ENCODE measurements around the gene MRPL42. TPM values are rescaled to one million over a fixed set of nuclear protein-coding genes. Genes with fewer than 3 reads are reported as not detected.

Gene MRPL42
- total and polyA plus RNA-seq, 2 donors (not counting 1 experiment from before 2014, with no cell fraction given), result 68.0 to 87.3 TPM

GRCh38 chr12:93461503-93461902 lies 5.8 kb upstream of the MRPL42 start:
- H3K4me3 ChIP-seq (replicated peaks in 1 of 4; ENCODE audit: control extremely low read depth in 1 of 4, insufficient read depth in 1 of 4, low read depth in 3 of 4, low read length in 4 of 4), result no peak overlapping the region
- no peaks in the 10 kb centered on the region for H3K79me2 ChIP-seq (ENCODE audit: control insufficient read depth, insufficient read depth, low read length)
- no peaks in the 10 kb centered on the region for H3K36me3 ChIP-seq (ENCODE audit: control insufficient read depth, insufficient read depth, low read length)
- no peak overlapping the region for H3K4me2 ChIP-seq (ENCODE audit: extremely low read depth, insufficient read depth, low read length)
- no peaks in the 10 kb centered on the region for H4K20me1 ChIP-seq (ENCODE audit: control insufficient read depth, extremely low read depth, insufficient read depth, low read length)
- no peak overlapping the region for H3K27ac ChIP-seq (ENCODE audit: insufficient read depth, low read length)
- H3K9ac ChIP-seq (ENCODE audit: insufficient read depth, low read length), result no peak overlapping the region
- H2AFZ ChIP-seq (ENCODE audit: low read length), result no peak overlapping the region
- no peaks in the 10 kb centered on the region for H3K27me3 ChIP-seq (ENCODE audit: control insufficient read depth, insufficient read depth, low read length)
- no peak for TF ChIP-seq CTCF (conservative IDR thresholded peaks at IDR 0.05 in 1 of 2, IDR thresholded peaks at IDR 0.05 in 1 of 2; ENCODE audit: low read depth in 1 of 2, low read length in 2 of 2)
- TF ChIP-seq EZH2 (IDR thresholded peaks at IDR 0.05; ENCODE audit: low read length, missing control alignments), result no peak
- no peaks in the 10 kb centered on the region for H3K4me1 ChIP-seq (ENCODE audit: control insufficient read depth, extremely low read depth, insufficient read depth, low read length)
- no peaks in the 10 kb centered on the region for H3K9me3 ChIP-seq (ENCODE audit: control insufficient read depth, insufficient read depth, low read depth, low read length)
- no peak for DNase-seq (ENCODE audit: low read depth in 2 of 2)

DNA sequence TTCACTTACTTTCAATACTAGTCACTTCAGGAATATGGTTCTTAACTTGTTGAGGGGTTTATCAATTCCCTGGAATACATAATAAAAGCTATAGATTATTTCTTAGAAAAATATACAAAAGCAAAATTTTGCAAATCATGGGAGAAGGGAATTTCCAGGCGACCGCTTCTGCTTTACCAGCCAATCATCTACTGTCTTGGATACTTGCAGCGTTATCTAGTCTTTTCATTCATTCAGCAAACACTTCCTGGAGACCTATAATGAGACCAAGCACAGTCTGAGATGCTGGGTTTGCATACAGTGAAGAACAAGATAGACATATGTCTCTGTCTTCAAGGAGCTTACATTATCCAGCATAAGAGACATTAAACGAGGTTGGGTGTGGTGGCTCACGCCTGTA lies 1.5 kb upstream of the MRPL42 start:
- Histone ChIP-seq H3K27ac (ENCODE audit: insufficient read depth, low read length) (no peak overlapping the region), H3K9me3 (ENCODE audit: control insufficient read depth, insufficient read depth, low read depth, low read length) (no peaks in the 10 kb centered on the region), H2AFZ (ENCODE audit: low read length) (no peak overlapping the region), H3K36me3 (ENCODE audit: control insufficient read depth, insufficient read depth, low read length) (no peaks in the 10 kb centered on the region), H3K4me1 (ENCODE audit: control insufficient read depth, extremely low read depth, insufficient read depth, low read length) (no peaks in the 10 kb centered on the region), H3K4me2 (ENCODE audit: extremely low read depth, insufficient read depth, low read length) (no peak overlapping the region), H3K9ac (ENCODE audit: insufficient read depth, low read length) (no peak overlapping the region), H3K27me3 (ENCODE audit: control insufficient read depth, insufficient read depth, low read length) (no peaks in the 10 kb centered on the region), H3K79me2 (ENCODE audit: control insufficient read depth, insufficient read depth, low read length) (peaks cover 27% of the 10 kb centered on the region), H3K4me3 (replicated peaks in 1 of 4; ENCODE audit: control extremely low read depth in 1 of 4, insufficient read depth in 1 of 4, low read depth in 3 of 4, low read length in 4 of 4) (no peak overlapping the region), H4K20me1 (ENCODE audit: control insufficient read depth, extremely low read depth, insufficient read depth, low read length) (no peaks in the 10 kb centered on the region)
- TF ChIP-seq CTCF (conservative IDR thresholded peaks at IDR 0.05 in 1 of 2, IDR thresholded peaks at IDR 0.05 in 1 of 2; ENCODE audit: low read depth in 1 of 2, low read length in 2 of 2) (no peak), EZH2 (IDR thresholded peaks at IDR 0.05; ENCODE audit: low read length, missing control alignments) (no peak)
- DNase-seq (ENCODE audit: low read depth in 2 of 2), result no peak

DNA sequence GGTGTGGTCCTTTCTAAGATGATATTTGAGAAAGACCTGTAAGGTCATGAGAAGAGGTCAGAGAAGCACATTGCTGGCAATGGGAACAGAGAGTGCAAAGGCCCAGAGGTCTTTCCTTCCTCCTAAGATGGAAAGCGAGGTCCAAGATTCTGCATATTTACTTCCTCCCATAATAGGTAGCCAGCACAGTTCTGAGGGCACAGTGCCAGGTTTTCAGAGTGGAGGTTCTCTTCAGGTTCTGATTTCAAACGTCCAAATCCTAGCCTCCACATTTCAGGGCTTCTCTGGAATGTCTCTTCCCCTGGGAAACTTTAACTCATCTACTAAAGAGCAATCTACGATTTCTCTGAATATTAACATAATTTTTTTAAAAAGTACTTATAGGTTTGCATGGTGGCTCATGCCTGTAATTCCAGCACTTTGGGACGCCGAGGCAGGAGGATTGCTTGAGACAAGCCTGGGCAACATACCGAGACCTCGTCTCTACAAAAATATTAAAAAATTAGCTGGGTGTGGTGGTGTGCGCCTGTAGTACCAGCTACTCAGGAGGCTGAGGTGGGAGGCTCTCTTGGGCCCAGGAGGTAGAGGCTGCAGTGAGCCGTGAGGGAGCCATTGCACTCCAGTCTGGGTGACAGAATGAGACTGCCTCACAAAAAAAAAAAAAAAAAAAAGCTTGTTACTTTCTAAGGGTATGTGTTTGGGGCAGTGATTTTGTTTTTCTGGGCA lies 526 bp upstream of the MRPL42 start:
- no peaks in the 10 kb centered on the region for H3K9me3 ChIP-seq (ENCODE audit: control insufficient read depth, insufficient read depth, low read depth, low read length)
- H3K79me2 ChIP-seq (ENCODE audit: control insufficient read depth, insufficient read depth, low read length), result peaks cover 27% of the 10 kb centered on the region
- no peaks in the 10 kb centered on the region for H4K20me1 ChIP-seq (ENCODE audit: control insufficient read depth, extremely low read depth, insufficient read depth, low read length)
- no peak for DNase-seq (ENCODE audit: low read depth in 2 of 2)
- H3K27me3 ChIP-seq (ENCODE audit: control insufficient read depth, insufficient read depth, low read length), result no peaks in the 10 kb centered on the region
- no peak overlapping the region for H2AFZ ChIP-seq (ENCODE audit: low read length)
- no peak overlapping the region for H3K9ac ChIP-seq (ENCODE audit: insufficient read depth, low read length)
- no peak overlapping the region for H3K27ac ChIP-seq (ENCODE audit: insufficient read depth, low read length)
- H3K4me3 ChIP-seq (replicated peaks in 1 of 4; ENCODE audit: control extremely low read depth in 1 of 4, insufficient read depth in 1 of 4, low read depth in 3 of 4, low read length in 4 of 4), result no peak overlapping the region
- H3K4me2 ChIP-seq (ENCODE audit: extremely low read depth, insufficient read depth, low read length), result no peak overlapping the region
- no peaks in the 10 kb centered on the region for H3K4me1 ChIP-seq (ENCODE audit: control insufficient read depth, extremely low read depth, insufficient read depth, low read length)
- TF ChIP-seq EZH2 (IDR thresholded peaks at IDR 0.05; ENCODE audit: low read length, missing control alignments), result no peak
- TF ChIP-seq CTCF (conservative IDR thresholded peaks at IDR 0.05 in 1 of 2, IDR thresholded peaks at IDR 0.05 in 1 of 2; ENCODE audit: low read depth in 1 of 2, low read length in 2 of 2), result no peak
- no peaks in the 10 kb centered on the region for H3K36me3 ChIP-seq (ENCODE audit: control insufficient read depth, insufficient read depth, low read length)

Measured in fibroblast of lung (primary cell).